ENCODE measurements around the gene C11orf97.

The C11orf97 gene

GRCh38 chr11:94544646-94545263 is 32.5 kb downstream of the C11orf97 start:
- Histone ChIP-seq H3K36me3 (no peaks in the 10 kb centered on the region), H3K27me3 (no peaks in the 10 kb centered on the region), H3K4me3 (peak overlapping the region; percentile 77 to 78), H3K9me3 (no peaks in the 10 kb centered on the region), H3K27ac (peak overlapping the region; percentile 98), H3K4me1 (peaks cover 0 to 63% (median 31%) of the 10 kb centered on the region in 4 donors)
- peak; percentile 31 to 74 for DNase-seq
- intact Hi-C loops (cut with DNase I; ENCODE audit: low total_unique reads), result no loop called here
- TF ChIP-seq CTCF (IDR thresholded peaks at IDR 0.05), result no peak

- Histone ChIP-seq H3K27me3 (no peaks in the 10 kb centered on the region), H3K36me3 (no peaks in the 10 kb centered on the region), H3K9me3 (no peaks in the 10 kb centered on the region), H3K27ac (peak overlapping the region; percentile 98), H3K4me3 (peak overlapping the region; percentile 77 to 78), H3K4me1 (peaks cover 0 to 64% (median 32%) of the 10 kb centered on the region in 4 donors)
- no peak for TF ChIP-seq CTCF (IDR thresholded peaks at IDR 0.05)
- intact Hi-C loops (cut with DNase I; ENCODE audit: low total_unique reads), result no loop called here
- peak in 1 of 2 donors; percentile 71 for DNase-seq
Observed at GRCh38 chr11:94545264-94546161, 33.3 kb downstream of the C11orf97 start.

GRCh38 chr11:94546162-94546470 is 33.9 kb downstream of the C11orf97 start:
- H3K36me3 ChIP-seq, result no peaks in the 10 kb centered on the region
- H3K4me1 ChIP-seq, result peaks cover 0 to 64% (median 32%) of the 10 kb centered on the region in 4 donors
- no peak for DNase-seq
- peak overlapping the region; percentile 77 to 78 for H3K4me3 ChIP-seq
- no peaks in the 10 kb centered on the region for H3K9me3 ChIP-seq
- TF ChIP-seq CTCF (IDR thresholded peaks at IDR 0.05), result no peak
- H3K27ac ChIP-seq, result peak overlapping the region in 1 of 2 donors; percentile 98
- intact Hi-C loops (cut with DNase I; ENCODE audit: low total_unique reads), result no loop called here
- H3K27me3 ChIP-seq, result no peaks in the 10 kb centered on the region

GRCh38 chr11:94546886-94547285 is 34.6 kb downstream of the C11orf97 start:
- Histone ChIP-seq H3K4me1 (peaks cover 0 to 64% (median 32%) of the 10 kb centered on the region in 4 donors), H3K36me3 (no peaks in the 10 kb centered on the region), H3K27me3 (no peaks in the 10 kb centered on the region), H3K4me3 (peak overlapping the region; percentile 77 to 78), H3K9me3 (no peaks in the 10 kb centered on the region), H3K27ac (no peak overlapping the region)
- intact Hi-C loops (cut with DNase I; ENCODE audit: low total_unique reads), result no loop called here
- TF ChIP-seq CTCF (IDR thresholded peaks at IDR 0.05), result no peak
- no peak for DNase-seq

GRCh38 chr11:94549146-94549545 is 36.9 kb downstream of the C11orf97 start:
- H3K4me1 ChIP-seq, result peaks cover 0 to 52% (median 27%) of the 10 kb centered on the region in 4 donors
- intact Hi-C loops (cut with DNase I; ENCODE audit: low total_unique reads), result no loop called here
- no peak overlapping the region for H3K4me3 ChIP-seq
- no peak for DNase-seq
- H3K27me3 ChIP-seq, result no peaks in the 10 kb centered on the region
- no peaks in the 10 kb centered on the region for H3K9me3 ChIP-seq
- no peaks in the 10 kb centered on the region for H3K36me3 ChIP-seq
- TF ChIP-seq CTCF (IDR thresholded peaks at IDR 0.05), result no peak
- H3K27ac ChIP-seq, result no peak overlapping the region
